GM19025 (cell line): ENCODE data around the gene MAN1A2.

Source experiments
- ATAC-seq: cut with Tn5 transposase; IDR thresholded peaks from one replicate; pipeline ENCODE4 v1.9.1; 2021; ENCODE audit warnings: mild to moderate bottlenecking, low read depth, moderate library complexity; ENCODE audit not compliant: unreplicated experiment

Gene MAN1A2

GRCh38 chr1:117571496-117571895 is 204.2 kb downstream of the MAN1A2 start:
- no peak for ATAC-seq

- ATAC-seq: no peak
These were observed 205.3 kb downstream of the MAN1A2 start for GRCh38 chr1:117572546-117572945.

- no peak for ATAC-seq
These were observed 206.3 kb downstream of the MAN1A2 start for GRCh38 chr1:117573386-117574023.

- no peak for ATAC-seq
These were observed 207.0 kb downstream of the MAN1A2 start for GRCh38 chr1:117574161-117574835.

GRCh38 chr1:117575586-117576225 is 208.5 kb downstream of the MAN1A2 start:
- no peak for ATAC-seq

GRCh38 chr1:117576236-117576635 is 209.0 kb downstream of the MAN1A2 start:
- ATAC-seq: no peak

- no peak for ATAC-seq
These were observed 210.1 kb downstream of the MAN1A2 start for GRCh38 chr1:117577191-117577885.

- no peak for ATAC-seq
These were observed 211.2 kb downstream of the MAN1A2 start for GRCh38 chr1:117578466-117578865.
